ENCODE data around the gene CEP85.
A peak's percentile ranks its signal among the peaks of the same experiment; 100 is the strongest.

The CEP85 gene, protein sequence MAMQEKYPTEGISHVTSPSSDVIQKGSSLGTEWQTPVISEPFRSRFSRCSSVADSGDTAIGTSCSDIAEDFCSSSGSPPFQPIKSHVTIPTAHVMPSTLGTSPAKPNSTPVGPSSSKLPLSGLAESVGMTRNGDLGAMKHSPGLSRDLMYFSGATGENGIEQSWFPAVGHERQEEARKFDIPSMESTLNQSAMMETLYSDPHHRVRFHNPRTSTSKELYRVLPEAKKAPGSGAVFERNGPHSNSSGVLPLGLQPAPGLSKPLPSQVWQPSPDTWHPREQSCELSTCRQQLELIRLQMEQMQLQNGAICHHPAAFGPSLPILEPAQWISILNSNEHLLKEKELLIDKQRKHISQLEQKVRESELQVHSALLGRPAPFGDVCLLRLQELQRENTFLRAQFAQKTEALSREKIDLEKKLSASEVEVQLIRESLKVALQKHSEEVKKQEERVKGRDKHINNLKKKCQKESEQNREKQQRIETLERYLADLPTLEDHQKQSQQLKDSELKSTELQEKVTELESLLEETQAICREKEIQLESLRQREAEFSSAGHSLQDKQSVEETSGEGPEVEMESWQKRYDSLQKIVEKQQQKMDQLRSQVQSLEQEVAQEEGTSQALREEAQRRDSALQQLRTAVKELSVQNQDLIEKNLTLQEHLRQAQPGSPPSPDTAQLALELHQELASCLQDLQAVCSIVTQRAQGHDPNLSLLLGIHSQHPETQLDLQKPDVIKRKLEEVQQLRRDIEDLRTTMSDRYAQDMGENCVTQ
- 2.8 to 43.8 (median 31.3) reads per million in 18 experiments for total RNA-seq

DNA sequence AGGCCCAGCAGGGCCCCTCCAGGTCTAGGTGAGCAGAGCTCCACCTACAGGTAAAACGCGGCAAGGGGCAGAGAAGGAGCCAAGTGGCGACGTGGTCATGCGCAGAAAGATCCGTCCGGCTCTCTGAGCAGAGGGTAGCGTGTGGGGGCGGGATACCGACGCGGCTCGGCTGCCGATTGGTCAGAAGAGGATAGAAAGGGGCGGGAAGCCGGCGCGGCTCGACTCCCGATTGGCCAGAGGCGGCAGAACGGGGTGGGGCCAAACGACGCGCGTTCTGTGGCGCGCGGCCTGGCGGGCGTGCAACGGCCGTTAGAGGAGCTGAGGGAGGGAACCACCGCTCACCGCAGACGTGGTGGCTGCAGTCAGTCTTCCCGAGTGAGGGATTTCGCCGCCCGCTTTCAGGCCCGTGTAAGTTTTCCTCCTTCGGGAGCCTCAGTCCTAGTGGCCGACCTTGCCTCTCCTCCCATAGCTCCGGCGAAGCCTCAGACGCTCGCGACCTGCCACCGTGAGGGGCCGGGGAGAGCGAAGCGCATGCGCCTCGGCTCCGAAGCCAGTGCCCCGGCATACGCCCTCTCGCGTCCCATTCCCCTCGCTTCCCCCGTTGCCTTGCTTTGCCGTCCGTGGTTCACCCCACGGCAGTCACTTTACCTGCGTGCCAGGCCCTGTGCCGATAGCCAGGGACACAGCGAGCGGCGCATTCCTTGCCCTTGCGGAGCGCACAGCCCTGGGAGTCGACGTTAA, at the start of gene CEP85:
Gene CEP85 (plus strand): TSS at position 298 of the 741 bp plus-strand sequence. CDS start 5,584 bp downstream, outside the sequence.
- DNase-seq = peak; percentile 98 to 99

DNA sequence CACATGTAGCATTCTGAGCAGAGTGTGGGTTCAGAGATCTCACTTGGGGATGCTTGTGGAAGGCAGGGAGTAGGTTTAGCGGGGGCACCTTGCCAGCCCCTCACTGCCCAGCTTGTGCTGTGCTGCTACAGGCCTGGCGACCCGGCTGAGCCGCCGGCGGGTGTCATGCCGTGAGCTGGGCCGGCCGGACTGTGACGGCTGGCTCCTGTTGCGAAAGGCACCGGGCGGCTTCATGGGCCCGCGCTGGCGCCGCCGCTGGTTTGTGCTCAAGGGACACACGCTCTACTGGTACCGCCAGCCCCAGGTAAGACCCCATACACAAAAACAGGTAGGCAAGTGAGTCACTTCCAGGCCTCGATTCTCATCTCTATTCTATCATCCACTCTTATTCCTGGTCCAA, 49.1 kb upstream of the CEP85 start:
- DNase-seq = no peak

DNA sequence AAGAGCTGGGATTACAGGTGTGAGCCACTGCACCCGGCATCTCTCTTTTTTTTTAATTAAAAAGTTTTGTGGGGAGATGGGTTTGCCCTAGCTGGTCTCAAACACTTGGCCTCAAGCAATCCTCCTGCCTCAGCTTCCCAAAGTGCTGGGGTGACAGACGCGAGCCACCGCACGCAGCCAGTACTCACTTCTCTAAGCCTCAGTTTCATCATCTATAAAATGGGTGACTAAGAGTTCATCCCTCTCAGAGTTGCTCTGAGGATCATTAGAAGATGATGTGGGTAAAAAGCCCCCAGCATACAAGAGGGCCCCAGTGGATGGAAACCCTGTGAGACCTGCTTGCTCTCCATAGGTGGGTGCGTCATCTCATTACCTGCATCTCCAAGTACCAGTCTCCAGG, 46.1 kb upstream of the CEP85 start:
- DNase-seq = no peak

DNA sequence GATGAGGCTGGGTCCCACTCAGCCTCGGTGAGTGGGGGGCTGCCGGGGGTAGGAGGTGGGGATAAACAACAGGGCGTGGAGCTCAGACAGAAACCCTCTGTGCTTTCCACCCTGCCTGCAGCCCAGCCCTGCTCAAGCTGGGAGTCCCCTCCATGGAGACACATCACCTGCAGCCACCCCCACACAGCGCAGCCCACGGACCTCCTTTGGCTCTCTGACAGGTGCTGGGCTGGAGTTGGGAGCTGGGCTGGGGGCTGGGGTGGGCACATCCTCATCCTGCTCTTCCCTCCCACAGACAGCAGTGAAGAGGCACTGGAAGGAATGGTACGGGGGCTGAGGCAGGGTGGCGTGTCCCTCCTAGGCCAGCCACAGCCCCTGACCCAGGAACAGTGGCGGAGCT, 45.5 kb upstream of the CEP85 start:
- DNase-seq = no peak

DNA sequence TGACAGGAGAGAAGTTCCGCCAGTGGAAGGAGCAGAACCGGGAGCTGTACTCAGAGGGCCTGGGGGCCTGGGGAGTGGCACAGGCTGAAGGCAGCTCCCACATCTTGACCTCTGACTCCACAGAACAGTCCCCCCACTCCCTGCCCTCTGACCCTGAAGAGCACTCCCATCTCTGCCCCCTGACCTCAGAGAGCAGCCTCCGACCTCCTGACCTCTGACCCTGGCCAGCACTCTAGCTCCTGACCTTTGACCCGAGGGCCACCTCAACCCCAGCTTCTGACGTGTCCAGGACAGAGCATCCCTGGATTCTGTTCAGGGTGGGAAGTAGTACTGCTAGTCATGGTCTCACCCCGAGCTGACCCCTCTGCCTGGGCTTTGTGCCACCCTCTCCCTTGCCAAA, 44.7 kb upstream of the CEP85 start:
- no peak for DNase-seq

DNA sequence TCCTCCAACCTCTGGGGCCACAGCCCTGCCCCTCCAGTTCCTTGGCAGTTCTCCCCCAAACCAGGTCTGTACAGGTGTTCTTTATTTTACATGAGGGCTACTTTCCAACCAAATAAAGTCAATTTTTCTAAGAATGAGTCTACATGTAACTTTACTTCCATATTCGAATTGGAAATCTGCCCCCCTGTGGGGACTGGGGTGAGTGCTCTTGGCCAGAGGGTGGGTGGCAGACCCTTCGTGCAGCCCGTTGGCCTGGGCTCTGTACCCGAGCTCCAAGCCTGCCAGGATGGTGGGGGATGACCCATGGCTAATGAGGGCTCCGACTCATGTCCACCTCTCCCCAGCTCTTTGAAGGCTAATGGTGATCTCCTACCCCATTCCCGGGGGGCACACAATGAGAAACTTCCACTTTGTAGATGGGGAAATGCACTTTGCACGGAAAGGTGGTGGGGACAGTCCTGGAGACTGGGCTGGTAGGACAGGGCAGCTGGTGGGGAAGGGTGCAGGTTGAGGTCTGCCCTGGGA, 44.2 kb upstream of the CEP85 start:
- DNase-seq = no peak

DNA sequence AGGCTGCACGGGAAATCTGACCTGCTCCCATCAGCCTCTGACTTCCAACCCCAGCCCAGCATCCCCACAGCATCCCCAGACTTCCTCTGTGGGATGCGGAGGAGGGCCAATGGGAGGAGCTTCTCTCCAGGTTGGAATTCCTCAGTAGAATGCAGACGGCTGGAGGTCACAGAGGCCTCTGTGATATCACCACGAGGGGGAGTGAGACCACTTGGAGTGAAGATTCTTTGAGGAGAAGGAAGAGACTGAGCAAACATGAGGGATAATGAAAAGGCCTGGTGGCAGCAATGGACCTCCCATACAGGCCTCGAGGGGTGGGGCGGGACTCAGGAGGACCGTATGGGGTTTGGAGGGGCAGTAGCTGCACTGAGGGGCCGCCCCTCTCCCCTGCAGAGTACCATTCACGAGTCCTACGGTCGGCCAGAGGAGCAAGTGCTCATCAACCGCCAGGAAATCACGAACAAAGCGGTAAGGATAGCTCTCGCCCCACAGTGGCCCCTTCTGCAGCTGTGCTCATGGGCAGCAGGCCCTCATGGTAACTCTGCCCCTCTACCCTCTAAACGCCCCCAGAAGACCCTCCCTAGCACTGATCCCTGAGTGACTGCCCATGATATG, 43.5 kb upstream of the CEP85 start, which contains the start of gene CATSPER4:
Gene CATSPER4 (plus strand): TSS at position 230 of the 615 bp plus-strand sequence. CDS start 26 bp downstream, at position 256.
- DNase-seq = peak in 1 of 2 donors; percentile 10

DNA sequence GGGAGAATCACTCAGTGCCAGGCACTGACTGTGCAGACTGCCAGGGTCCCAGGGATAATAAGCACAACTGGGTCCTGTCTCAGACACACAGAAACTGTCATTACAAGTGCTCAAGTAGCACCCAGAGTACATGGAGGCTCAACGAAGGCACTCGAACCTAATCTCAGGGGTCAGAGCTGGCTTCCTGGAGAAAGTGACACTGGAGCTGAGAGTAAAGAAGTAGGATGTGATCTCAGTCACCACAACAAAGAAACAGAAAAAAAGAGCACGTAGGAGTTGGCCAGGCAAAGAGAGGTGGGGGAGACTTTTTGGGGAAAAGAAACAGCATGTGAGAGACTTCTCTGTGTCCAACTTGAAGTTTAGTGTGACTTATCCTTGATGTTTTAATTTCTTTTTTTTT, 42.3 kb upstream of the CEP85 start:
- DNase-seq = no peak

DNA sequence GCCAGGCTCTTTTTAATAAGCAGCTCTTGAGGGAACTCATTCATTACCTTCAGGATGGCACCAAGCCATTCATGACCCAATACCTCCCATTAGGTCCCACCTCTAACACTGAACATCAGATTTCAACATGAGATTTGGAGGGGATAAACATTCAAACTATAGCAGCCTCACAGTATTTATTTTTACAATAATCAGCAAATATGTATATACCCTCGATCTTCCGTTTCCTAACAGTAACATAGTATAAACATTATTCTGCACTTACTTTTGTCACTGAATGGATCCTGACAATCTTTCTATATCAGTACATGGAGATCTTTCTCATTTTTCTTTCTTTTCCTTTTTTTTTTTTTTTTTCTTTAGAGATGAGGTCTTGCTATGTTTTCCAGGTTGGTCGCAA, 38.2 kb upstream of the CEP85 start:
- DNase-seq = no peak

DNA sequence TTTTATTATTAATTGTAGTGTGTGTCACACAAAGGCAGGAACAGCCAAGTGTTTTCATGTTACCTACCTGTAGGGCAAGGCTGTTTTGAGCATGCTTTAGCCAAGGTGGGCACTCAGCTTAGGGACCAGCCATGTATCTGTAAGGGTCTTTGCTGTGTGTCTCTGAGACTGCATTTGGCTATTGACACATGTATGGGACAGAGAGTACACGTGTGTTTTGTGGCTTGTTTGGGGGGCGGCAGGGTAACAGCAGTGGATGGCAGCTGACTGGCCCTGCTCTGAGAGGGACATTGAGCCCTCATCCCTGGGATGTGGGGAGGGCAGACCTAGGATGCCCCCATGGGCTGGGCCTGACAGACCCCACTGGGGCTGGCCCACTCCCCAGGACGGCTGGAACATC, 36.7 kb upstream of the CEP85 start:
- DNase-seq = no peak

DNA sequence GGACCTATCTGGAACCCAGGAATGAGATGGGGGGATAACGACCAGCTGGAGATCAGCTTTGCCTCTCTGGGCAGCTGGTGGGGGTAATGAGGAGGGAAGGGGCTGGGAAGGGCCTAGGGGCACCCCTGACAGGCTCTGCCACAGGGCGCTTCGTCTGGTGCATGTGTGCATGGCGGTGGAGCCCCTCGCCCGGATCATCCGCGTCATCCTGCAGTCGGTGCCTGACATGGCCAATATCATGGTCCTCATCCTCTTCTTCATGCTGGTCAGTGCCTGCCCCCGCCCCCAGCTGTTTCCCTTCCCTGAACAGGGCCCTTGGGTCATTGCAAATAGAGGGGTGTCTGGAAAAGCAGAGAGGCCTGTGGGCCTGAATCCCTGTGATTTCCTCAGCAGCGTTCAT, 36.2 kb upstream of the CEP85 start:
- DNase-seq = no peak

DNA sequence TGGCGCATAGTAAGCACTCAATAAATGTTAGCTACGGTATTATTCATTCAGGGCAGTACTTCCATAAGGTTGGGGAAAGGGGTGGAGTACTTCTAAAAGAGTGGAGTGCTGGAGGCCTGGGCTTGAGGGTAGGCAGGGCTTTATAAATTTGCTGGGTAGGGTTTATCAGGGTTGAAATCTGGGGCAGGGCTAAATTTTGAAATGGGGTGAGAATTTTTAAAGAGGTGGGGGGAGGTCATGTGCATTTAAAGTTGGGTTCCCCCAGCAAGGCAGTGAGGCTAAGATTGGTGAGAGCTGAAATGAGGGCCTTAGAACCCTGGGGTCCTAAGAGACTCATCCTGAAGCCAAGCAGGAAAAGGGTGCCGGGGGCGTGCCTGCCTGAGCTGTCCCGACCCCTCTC, 33.6 kb upstream of the CEP85 start:
- DNase-seq = no peak

DNA sequence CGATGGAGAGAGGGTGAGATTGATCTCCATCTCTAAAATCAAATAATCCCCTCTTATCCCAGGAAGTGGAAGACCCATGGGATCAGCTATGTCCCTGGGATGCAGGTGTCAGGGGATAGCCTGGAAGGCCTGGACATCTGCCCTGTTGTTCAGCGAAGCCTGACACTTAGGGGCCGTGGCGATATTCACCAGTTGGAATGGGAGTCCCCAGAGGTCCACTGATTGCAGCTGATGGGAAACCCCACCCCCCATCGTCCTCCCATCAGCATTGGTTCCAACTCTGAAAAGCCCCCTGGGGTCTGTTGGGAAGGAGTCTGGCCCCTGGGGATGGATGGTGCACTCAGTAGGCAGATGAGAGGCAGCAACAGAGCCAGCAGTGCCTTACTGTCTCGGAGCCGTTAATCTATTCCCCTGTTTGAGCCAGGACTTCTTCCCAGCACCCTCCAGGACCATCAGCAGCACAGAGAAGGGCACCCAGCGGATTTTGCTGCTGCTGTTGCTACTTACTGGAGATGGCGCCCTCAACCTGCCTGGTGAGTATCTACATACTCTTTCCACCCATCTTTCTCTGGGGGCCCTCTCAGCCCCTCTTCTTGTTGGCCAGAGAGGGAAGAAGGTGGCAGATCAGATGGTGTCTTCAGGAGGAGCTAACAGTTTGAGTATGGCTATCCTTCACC, 30.2 kb upstream of the CEP85 start:
- DNase-seq = peak in 1 of 2 donors; percentile 12

DNA sequence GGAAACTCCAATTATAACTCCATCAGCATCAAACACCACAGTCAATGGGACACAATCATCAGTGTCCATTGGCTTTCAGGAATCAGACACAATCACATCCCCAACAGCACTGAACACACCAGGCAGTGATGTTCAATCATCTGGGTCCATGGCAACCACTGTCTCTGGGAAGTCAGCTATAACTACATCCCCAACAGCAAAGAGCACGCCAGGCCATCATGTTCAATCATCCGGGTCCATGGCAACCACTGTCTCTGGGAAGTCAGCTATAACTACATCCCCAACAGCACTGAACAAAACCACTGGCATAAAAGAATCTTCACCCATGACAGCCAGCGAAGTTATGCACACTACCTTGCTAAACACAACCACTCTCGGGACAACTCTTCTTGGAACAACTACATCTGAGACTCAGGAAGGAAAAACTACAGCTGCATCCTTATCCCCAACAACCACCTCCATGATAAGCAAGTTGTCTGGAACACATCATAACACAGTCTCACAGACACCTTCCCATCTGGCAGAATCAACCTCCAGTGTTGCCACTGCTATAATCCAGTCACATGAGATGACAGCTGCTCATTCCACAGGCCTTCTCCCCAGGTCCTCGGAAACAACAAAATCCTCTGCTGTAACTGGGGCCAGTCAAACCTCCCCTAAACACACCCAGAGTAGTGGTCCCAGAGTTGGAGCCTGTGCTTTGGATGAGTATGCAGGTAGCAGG, 23.7 kb upstream of the CEP85 start:
- no peak for DNase-seq

DNA sequence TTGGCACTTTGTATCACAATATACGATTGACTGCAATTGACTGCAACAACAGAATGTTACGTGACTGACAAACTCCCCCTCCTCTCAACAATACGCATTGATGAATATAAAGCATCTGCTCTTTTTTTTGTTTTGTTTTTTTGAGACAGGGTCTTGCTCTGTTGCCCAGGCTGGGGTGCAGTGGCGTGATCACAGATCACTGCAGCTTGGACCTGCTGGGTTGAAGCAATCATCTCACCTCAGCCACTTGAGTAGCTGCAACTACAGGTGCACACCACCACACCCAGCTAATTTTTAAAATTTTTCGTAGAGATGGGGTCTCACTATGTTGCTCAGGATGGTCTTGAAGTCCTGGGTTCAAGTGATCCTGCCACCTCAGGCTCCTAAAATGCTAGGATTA, 21.3 kb upstream of the CEP85 start:
- DNase-seq = no peak

DNA sequence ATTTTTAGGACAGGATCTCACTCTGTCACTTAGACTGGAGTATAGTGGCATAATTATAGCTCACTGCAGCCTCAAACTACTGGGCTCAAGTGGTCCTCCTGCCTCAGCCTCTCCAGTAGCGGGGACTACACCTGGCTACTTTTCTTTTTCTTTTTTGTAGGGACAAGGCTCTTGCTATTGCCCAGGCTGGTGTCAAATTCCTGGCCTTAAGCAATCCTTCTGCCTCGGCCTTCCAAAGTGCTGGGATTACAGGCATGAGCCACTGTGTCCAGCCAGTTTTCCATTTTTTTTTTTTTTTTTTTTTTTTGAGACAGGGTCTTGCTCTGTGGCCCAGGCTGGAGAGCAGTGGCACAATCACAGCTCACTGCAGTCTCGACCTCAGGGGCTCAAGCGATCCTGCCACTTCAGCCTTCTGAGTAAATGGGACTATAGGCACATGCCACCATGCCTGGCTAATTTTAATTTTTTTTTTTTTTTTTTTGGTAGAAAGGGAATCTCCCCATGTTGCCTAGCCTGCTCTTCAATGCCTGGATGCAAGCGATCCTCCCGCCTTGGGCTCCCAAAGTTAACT, 20.6 kb upstream of the CEP85 start:
- no peak for DNase-seq

DNA sequence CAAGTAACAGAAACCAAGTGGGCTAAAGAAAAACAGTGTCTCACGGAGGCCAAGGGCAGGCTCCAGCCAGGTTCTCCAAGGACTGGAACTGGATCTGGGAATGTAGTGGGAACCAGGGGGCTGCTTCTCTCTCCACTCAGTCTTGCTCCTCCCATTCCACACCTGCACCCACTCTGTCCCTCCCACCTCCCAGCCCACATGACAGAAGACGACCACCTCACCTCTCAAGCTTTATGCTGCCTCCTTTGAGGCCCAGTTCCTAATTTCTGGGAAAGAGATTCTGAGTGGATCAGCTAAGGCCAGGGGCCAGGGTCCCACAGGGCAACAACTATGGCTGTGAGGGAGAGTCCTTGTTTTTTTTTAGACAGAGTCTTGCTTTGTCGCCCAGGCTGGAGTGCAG, 18.8 kb upstream of the CEP85 start:
- no peak for DNase-seq

DNA sequence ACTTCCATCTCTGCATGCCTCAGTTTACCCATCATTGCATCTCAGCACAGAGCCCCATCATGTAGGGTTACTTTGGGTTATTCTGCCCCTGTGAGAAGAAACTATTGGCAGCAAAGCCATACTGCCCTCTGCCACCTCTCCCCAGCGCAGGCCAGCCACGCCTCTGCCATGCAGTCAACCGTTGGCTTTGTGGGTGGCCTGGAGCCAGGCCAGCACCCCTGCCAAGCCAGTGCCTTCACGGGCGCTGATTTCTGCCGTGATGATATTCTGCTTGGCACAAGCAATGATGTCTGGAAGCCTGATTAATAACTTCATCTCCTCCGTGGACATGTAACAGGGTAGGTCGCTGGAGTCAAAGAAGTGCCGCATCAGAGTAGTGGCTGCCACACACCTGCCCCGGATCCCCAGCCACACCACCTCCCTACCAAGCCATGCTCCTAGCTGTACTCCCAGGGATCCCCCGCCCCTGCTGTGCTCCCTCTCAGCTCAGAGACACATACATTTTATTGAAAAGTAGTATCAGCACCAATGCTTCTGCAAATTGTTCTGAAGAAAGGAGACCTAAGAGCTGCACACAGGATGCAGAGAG, 15.0 kb upstream of the CEP85 start:
- no peak for DNase-seq

DNA sequence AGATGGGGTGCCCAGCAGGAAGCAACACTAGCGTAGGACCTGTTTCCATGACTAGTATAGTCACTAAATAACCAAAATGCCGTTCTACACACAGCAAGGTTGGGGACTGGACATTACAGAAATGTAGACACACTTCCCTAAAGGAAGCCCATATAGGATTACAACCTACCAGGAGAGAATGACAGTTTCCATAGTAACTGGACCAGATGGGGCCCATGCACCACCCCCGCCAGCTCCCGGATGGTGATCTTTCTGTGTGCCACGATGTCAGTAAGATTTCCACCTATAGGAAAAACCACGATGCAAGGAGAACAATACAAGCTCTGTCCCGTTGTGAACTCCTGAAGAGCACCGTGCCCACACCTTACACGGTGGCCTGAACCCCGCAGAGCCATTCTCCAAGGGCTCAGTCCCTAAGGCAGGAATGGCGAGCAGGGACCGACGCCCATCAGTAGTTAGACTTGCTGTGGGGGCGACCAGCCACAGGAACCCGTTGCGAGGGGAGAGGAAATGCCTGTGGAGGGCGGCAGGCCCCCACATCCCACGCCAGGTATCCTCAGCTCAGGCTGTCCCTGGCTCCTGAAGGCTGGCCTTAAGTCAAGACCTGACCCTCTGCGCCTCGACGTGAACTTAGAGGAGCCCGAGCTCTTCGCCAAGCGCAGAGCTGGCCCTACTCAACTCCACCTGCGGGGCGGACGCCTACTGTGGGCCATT, 13.6 kb upstream of the CEP85 start:
- DNase-seq = no peak

DNA sequence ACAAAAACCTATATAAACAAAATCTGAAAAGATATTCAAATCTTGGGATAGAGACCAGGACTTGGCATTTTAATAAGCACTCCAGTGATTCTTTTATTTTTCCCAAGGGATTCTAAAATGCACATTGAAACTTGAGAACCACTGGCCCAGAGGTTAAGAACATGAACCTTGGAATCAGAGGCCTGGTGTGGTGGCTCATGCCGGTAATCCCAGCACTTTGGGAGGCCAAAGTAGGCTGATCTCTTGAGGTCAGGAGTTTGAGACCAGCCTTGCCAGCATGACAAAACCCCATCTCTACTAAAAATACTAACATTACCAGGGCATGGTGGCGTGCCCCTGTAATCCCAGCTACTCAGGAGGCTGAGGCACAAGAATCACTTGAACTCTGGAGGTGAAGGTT, 12.9 kb upstream of the CEP85 start:
- no peak for DNase-seq

All from inflammatory macrophage (primary cell).